GM18505 (cell line): ENCODE measurements around the gene KCND2.

Experiments used
- ATAC-seq: cut with Tn5 transposase; IDR thresholded peaks from one replicate; pipeline ENCODE4 v1.9.1; 2021; ENCODE audit not compliant: unreplicated experiment
- POLR2A ChIP-seq: IDR thresholded peaks from 4 replicates; pipeline ENCODE4 v1.6.1; 2011; ENCODE audit warnings: borderline replicate concordance; ENCODE audit not compliant: insufficient read depth, insufficient read length; ENCODE audit errors: extremely low read depth

The KCND2 gene

DNA sequence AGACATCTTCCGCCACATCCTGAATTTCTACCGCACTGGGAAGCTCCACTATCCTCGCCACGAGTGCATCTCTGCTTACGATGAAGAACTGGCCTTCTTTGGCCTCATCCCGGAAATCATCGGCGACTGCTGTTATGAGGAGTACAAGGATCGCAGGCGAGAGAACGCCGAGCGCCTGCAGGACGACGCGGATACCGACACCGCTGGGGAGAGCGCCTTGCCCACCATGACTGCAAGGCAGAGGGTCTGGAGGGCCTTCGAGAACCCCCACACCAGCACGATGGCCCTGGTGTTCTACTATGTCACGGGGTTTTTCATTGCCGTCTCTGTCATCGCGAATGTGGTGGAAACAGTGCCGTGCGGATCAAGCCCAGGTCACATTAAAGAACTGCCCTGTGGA lies 1.9 kb downstream of the KCND2 start:
- TF ChIP-seq POLR2A: no peak
- ATAC-seq: no peak

DNA sequence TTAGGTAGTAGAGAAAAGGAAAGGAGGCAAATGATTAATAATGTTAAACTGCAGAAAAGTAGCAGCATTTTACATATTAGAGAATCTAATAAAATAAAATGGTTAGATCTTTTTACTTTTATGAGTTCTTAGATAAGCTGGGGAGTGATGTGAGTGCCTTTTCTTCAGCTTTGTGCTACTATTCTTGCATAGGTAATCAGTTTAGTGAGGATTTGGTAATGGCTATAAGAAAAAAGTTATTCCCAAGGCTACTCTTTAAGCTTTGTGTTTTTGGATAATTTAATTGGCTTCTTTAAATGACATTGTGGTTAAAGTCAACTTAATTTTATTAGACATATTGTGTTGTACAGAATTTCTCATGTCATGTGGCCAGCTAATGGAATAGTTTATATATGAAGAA lies 3.7 kb downstream of the KCND2 start:
- no peak for TF ChIP-seq POLR2A
- ATAC-seq: no peak

DNA sequence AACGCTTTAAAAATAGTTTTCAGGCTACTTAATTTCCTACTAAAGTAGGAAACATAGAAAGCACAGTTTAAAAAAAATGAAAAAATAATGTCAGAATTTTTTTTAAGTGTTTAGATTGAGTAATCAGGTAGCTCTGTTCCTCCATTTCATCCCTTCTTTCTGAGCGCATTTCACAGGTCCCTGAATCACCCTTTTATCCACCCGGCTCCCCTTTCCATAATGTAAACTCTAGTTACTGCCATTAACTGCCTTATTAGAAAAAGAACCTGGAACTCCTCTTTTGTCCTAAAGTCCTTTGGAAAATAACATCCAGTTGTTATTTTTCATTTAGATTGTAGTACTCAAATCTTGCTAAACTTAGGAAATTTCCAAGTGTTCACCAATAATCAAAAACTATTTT lies 5.8 kb downstream of the KCND2 start:
- ATAC-seq: no peak
- TF ChIP-seq POLR2A: no peak

DNA sequence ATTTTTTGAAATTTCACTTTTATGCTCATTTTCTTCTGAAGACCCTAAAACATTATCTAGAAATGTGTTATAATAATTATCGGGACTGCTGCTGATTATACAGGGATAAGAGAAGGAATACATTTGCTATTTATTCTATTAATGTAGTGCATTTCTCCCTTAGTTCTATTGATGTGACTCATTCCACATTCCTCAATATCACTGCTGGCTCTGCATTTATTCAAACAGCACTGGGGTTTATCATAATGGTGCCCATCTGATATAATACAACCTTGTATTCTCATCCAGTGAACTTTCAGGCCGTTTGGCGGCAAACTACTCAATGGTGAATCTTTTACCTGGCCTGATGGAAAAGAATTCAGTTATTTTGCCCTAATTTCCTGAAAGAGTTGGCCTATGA lies 7.8 kb downstream of the KCND2 start:
- TF ChIP-seq POLR2A: no peak
- ATAC-seq: no peak

DNA sequence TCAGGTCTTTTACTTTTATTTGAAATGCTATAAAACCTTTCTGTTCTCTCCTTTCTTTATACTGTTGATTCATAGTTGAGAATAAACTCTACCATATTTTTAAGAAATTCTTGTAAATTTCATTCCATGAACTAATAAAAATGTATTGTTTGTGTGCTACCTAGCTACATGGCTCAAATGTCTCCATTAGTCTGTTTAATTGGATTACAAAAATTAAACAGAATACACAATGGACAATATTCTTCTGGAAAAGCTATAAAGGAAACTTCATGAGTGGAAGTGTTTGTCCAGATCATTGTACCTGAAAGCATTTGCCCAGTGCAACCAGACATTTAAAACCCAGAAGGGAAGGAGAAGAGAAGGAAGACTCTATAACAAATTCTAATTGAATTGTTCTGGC lies 20.1 kb downstream of the KCND2 start:
- ATAC-seq: no peak

DNA sequence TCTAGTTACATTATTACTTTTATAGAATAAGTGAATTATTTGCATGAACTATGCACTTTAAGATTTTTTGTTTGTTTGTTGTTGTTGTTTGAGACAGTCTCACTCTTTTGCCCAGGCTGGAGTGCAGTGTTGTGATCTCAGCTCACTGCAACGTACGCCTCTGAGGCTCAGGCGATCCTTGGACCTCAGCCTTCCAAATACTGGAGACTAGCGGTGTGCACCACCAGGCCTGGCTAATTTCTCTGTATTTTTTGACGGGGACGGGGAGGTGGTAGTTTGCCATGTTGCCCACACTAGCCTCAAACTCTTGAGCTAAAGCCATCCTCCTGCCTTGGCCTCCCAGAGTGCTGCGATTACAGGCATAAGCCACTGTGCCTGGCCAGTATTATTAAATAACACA lies 29.2 kb downstream of the KCND2 start:
- TF ChIP-seq POLR2A: no peak
- no peak for ATAC-seq

More for the DNA sequence above, 20.1 kb downstream of the KCND2 start:
- no peak for TF ChIP-seq POLR2A

DNA sequence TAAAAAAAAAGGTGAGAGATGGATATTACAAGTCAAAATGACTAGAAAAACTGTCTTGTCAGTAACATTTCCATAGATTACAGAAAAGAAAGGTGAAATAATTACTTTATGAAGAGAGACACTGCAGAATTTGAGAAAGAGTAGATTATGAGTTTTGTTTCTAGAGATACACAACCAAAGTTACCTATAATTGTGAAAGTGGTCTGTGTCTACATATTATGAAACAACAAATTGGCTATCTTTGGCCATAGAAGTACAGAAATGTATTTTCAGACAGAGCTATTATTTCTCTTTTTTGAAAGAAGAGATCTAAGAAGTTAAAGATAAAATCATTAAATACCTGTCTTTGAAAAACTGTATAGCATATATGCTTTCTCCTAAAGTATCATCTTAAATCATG lies 30.1 kb downstream of the KCND2 start:
- no peak for TF ChIP-seq POLR2A
- ATAC-seq: no peak

DNA sequence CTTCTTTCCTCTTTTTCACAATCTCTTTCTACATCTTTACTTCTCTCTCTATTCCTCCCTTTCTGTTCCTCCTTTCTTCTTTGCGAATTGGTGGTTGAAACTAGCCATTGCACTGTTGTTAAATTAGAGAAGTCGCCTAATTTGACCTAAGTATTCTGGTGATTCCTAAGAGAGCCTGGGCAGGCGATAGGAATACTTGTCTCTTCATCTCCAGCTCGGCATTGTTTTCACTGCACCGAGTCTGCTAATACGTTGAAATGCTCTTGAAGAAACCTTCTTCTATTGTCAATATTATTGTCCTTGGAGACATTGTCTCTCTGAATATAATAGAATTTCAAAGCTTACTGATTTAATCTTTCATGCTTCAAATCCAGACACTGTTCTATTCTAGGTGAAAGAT lies 31.7 kb downstream of the KCND2 start:
- TF ChIP-seq POLR2A: no peak
- ATAC-seq: no peak

DNA sequence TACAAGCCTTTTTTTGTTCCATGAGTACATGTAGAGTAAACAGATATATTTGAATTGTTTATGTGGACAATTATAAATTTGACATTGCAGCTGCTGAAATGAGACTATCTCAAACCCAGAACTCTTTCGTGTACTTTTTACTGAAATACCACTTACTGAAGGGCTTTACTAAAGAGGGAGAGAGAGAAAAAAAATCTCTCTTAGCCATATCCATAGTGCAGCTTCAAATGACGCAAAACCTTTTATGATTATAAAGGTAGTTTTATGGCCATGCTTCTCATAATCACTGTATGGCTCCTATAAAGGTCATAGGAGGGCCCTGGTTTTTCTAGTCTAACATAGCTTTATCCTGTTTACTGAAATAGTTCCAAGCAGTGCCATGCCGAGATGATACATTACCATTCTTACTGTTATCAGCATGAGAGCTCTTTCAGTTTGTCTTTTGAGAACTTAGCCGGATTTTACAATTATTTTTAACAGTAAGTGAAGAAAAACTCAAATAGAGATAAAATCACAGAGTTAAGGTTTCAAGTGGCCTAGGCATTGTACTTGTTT lies 35.1 kb downstream of the KCND2 start:
- no peak for ATAC-seq
- no peak for TF ChIP-seq POLR2A

DNA sequence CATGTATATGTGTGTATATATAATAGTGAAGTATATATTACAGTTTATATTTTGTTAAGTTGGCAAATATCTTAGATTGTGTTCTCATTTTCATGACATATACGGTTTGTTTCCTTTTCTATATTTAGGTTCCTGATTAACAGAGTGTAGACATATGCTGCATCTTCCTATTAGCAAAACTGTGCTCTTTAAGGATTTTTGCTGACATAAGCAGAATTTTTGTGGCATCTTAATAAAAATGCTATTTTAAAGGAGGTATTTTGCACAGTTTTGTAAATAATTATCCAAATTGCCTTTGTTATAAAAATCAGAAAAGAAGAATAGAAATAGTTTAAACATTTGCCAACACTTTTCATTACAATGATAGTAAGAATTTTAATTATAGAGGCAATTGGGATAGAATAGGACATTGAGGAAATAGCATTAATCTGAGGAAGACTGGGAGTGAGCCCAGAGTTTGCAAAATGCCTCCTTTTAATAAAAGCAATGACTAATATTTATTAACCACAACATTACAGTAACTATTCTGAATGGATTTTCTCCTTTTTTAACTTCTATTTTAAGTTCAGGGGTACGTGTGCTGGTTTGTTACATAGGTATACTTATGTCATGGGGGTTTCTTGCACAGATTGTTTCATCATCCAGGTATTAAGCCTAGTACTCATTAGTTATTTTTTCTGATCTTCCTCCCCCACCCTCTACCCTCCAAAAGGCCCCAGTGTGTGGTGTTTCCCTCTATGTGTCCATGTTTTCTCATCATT lies 38.2 kb downstream of the KCND2 start:
- no peak for ATAC-seq
- TF ChIP-seq POLR2A: no peak

DNA sequence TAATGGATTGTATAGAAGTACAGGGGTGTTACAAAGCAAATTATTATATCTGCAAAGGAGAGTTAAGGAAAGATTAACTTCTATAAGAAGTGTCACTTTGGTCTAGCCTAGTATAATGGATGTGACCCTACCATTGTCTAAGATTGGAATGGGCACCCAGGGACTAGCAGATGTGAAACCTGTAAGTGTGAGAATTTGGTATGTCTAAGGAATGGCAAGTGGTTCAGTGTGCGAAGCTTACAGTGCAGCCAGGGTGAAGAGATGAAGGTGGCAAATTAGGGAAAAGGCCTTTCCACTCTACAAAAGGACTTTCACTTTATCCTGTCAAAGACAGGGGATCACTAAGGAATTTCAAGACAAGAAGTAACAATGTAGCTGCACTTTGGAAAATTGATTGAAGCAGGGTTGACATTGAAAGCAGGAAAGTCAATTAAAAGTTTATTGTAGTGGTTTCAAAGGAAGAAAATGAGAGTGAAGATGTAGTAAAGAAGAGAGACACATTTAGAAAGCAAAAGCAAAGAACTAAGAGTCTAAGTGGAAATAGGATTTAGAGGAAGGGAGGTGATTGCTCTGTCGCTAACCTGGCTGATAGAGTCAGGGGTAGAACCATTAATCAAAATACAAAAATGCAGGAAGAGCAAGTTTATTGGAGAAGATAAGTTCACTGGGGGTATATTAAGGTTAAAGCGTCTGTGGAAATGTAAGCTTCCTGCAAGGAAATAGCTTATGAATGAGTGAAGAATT lies 47.4 kb downstream of the KCND2 start:
- TF ChIP-seq POLR2A: no peak
- ATAC-seq: no peak

DNA sequence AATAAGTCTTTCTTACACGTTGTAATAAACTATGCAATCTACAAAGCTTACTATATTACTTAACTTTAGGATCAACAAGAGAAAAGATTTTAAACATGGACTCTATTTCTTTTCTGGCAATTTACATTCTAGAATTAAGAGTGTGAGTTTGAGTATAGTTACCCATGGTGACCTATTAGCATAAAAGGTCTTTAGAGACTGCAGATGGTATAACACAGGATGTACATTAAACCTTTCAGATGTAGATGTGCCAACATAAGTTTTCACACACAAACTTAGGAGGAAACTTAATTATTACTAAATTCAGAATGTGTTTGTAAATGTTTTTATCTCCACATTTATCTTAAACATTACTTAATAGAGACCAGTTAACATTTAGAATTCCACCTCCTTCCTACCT lies 54.1 kb downstream of the KCND2 start:
- no peak for ATAC-seq
- TF ChIP-seq POLR2A: no peak

DNA sequence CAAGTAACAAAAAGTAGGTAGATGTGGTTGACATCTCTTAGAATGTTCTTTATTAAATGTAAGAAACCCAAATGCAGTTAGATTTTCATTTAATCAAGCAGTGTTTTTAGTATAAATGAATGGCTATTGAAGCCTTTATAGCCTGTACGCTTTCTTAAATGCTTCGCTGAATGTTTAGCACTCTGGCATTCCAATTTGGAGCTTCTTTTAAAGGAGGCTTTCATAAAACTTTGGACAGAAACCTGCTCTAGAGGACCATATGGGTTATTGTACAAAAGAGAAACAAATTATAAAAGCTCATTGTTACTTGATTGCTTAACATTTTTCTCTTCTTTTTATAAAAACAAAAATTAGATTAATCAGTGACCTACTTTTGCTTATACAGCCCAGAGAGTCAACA lies 59.5 kb downstream of the KCND2 start:
- no peak for TF ChIP-seq POLR2A
- no peak for ATAC-seq

DNA sequence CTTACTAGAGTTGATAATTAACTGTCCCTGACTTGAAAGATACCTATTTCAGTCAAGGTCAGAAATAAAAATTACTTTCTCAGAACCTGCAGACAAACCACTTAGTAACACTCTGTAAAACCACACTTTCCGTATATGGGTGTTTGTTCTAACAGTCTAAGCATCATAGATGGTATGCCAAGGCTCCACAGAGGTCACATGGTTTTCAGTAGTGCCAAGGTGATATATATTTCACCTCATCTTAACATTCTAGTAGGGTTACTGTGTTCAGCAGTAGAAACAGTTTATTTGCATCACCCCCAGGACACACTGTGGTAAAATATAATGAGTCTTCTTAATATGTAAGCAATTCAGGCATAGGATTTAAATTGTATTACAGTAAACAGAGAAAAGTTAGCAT lies 61.5 kb downstream of the KCND2 start:
- ATAC-seq: peak; percentile 73
- no peak for TF ChIP-seq POLR2A

DNA sequence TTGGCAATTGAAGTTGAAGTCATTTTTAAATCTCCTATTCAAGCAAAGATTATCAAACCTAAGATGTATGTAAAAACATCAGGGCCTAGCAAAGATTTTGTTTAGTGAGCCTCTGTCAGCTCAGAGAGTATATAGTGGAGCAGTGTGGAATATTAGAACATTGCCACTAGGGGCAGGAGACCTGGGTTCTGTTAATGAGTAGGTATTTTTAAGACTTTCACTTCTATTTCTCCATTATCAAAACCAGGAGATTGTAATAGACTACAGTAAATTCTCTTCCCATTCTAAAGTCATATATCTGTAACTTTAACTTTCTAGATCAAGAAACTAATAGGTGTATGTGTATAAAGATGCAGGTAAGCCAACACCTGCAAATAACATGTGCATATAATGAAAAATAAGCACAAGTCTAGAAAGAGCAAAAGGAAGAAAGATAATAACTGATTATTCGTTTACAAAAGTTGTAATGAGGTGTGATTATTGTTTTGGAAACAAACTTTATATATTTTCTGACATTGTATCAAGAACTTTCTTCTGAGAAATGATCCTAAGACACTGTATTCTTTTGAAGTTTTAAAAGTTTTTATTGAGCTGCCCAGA lies 64.4 kb downstream of the KCND2 start:
- no peak for TF ChIP-seq POLR2A

DNA sequence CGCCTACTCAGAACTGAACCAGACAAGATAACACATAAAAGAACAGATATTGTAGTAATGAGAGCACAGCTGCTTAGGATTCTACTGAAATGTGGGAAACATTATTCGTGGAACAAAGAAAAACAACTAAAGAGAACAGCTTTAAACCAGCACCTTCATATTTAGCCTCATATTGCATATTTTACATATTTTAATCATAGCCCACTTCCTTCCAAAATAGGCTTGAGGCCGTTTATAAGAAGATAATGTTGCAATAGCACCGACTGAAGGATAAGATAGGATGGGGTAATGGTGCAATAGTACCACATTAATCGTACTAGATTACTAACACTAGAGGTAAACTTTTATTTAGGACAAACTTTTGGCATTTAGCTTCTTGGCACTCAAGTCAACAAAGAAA lies 71.3 kb downstream of the KCND2 start:
- TF ChIP-seq POLR2A: no peak
- no peak for ATAC-seq

More for the DNA sequence above, 64.4 kb downstream of the KCND2 start:
- peak; percentile 63 for ATAC-seq
